Fibroblast of lung (primary cell): Measurements from ENCODE around the gene C1QTNF8. TPM values are rescaled to one million over a fixed set of nuclear protein-coding genes. Genes with fewer than 3 reads are reported as not detected.

ENCODE experiments used
- DNase-seq, 2 donors: peaks; one replicate each; pipeline versions ENCODE4 v3.0.0 to v3.0.0-alpha.2; 2010; ENCODE audit warnings: low read depth in 2 of 2
- H2AFZ ChIP-seq: 2 replicates; pipeline ENCODE4 v1.5.1; 2012; ENCODE audit warnings: low read length, control low read depth, inconsistent platforms
- H3K27ac ChIP-seq: 2 replicates; pipeline ENCODE4 v1.5.1; 2011; ENCODE audit warnings: low read length, control low read depth; ENCODE audit not compliant: insufficient read depth
- H3K27me3 ChIP-seq: 2 replicates; pipeline ENCODE4 v1.5.1; 2011; ENCODE audit warnings: mild to moderate bottlenecking, low read length; ENCODE audit not compliant: control insufficient read depth, insufficient read depth
- H3K36me3 ChIP-seq: 2 replicates; pipeline ENCODE4 v1.5.1; 2011; ENCODE audit warnings: low read length; ENCODE audit not compliant: control insufficient read depth, insufficient read depth
- H3K4me1 ChIP-seq: 2 replicates; pipeline ENCODE4 v1.5.1; 2011; ENCODE audit warnings: low read length; ENCODE audit not compliant: control insufficient read depth, insufficient read depth; ENCODE audit errors: extremely low read depth
- H3K4me2 ChIP-seq: 2 replicates; pipeline ENCODE4 v1.5.1; 2011; ENCODE audit warnings: low read length, control low read depth; ENCODE audit not compliant: insufficient read depth; ENCODE audit errors: extremely low read depth
- H3K4me3 ChIP-seq, 4 experiments: fragments of 200-600 bp in 1 of 4; sonication (generic) in 1 of 4; replicated peaks in 1 of 4; 2 replicates each; pipeline ENCODE4 v1.5.1; 2011 to 2016; ENCODE audit warnings: low read length in 4 of 4, low read depth in 3 of 4, mild to moderate bottlenecking in 3 of 4, control low read depth in 2 of 4, inconsistent platforms in 1 of 4, mixed read lengths in 1 of 4; ENCODE audit not compliant: insufficient read depth in 1 of 4; ENCODE audit errors: control extremely low read depth in 1 of 4
- H3K79me2 ChIP-seq: 2 replicates; pipeline ENCODE4 v1.5.1; 2012; ENCODE audit warnings: mild to moderate bottlenecking, low read length, inconsistent platforms; ENCODE audit not compliant: control insufficient read depth, insufficient read depth
- H3K9ac ChIP-seq: 2 replicates; pipeline ENCODE4 v1.5.1; 2011; ENCODE audit warnings: mild to moderate bottlenecking, low read length, control low read depth; ENCODE audit not compliant: insufficient read depth
- H3K9me3 ChIP-seq: 2 replicates; pipeline ENCODE4 v1.5.1; 2012; ENCODE audit warnings: low read depth, low read length; ENCODE audit not compliant: control insufficient read depth, insufficient read depth
- H4K20me1 ChIP-seq: 2 replicates; pipeline ENCODE4 v1.5.1; 2011; ENCODE audit warnings: low read length; ENCODE audit not compliant: control insufficient read depth, insufficient read depth; ENCODE audit errors: extremely low read depth
- EZH2 ChIP-seq: IDR thresholded peaks from 2 replicates; pipeline ENCODE4 v1.5.1; 2012; ENCODE audit warnings: low read length, control low read depth, mild to moderate bottlenecking; ENCODE audit errors: missing control alignments
- polyA plus RNA-seq, 2 donors: library from polyadenylated mRNA; depleted of rRNA in 1 of 2; stranded (reverse) in 1 of 2; unstranded in 1 of 2; fragments of >200 nt; gene quantifications; 2 replicates each; pipeline ENCODE4 v1.2.1, GENCODE V29; 2011 to 2012; ENCODE audit warnings: missing spikeins in 1 of 2
- total RNA-seq: library from RNA; depleted of rRNA; stranded (reverse); fragments of >200 nt; gene quantifications from 2 replicates; pipeline ENCODE4 v1.2.1, GENCODE V29; 2014
- TF ChIP-seq, protein P1 (sequence below), 2 donors: IDR thresholded peaks in 1 of 2; conservative IDR thresholded peaks in 1 of 2; 1 replicate in 1 of 2; 2 replicates in 1 of 2; pipeline ENCODE4 v1.5.1; 2011 to 2012; ENCODE audit warnings: low read length in 2 of 2, control low read depth in 1 of 2, inconsistent platforms in 1 of 2, low read depth in 1 of 2, mild to moderate bottlenecking in 1 of 2

Gene C1QTNF8
- total and polyA plus RNA-seq, 2 donors (not counting 1 experiment from before 2014, with no cell fraction given): not detected

DNA sequence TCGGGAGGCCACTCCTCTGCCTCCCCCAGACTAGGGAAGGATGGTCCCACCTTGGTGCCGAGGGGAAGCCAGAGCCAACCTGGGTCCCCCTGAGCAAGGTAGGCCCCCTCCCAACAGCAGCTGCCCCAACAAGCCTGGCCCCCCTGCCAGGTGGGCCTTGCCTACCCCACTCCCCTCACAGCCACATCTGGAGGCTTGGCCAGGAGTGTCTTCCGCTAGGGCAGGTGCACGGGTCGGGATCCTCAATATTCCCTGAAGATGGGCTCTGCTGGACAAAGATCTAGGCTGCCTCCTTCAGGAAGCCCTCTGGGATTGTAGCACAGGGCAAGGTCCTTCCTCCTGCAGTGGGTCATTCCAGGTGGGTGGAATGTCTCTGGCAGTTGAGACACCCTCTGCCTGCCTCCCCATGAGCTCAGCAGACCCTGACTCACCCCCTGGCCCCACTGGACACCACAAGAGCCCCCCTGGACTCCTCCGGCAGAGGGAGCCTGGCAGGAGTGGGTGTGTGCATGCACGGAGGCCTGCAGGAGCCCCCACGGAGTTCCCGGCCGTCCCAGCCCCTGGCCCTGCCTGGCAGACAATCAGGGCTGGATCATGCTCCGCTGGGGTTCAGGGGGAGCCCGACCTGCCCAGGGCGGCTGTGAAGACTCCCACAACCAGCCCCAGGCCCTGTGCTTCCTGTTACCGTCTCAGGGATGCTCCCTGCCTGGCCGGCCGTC lies 435 bp downstream of the C1QTNF8 start:
- H3K9me3 ChIP-seq: no peaks in the 10 kb centered on the region
- TF ChIP-seq, protein P1, sequence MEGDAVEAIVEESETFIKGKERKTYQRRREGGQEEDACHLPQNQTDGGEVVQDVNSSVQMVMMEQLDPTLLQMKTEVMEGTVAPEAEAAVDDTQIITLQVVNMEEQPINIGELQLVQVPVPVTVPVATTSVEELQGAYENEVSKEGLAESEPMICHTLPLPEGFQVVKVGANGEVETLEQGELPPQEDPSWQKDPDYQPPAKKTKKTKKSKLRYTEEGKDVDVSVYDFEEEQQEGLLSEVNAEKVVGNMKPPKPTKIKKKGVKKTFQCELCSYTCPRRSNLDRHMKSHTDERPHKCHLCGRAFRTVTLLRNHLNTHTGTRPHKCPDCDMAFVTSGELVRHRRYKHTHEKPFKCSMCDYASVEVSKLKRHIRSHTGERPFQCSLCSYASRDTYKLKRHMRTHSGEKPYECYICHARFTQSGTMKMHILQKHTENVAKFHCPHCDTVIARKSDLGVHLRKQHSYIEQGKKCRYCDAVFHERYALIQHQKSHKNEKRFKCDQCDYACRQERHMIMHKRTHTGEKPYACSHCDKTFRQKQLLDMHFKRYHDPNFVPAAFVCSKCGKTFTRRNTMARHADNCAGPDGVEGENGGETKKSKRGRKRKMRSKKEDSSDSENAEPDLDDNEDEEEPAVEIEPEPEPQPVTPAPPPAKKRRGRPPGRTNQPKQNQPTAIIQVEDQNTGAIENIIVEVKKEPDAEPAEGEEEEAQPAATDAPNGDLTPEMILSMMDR (conservative IDR thresholded peaks at IDR 0.05 in 1 of 2, IDR thresholded peaks at IDR 0.05 in 1 of 2; ENCODE audit: low read depth in 1 of 2, low read length in 2 of 2): no peak
- TF ChIP-seq EZH2: no peak
- H3K4me2 ChIP-seq: no peak overlapping the region
- no peak overlapping the region for H3K9ac ChIP-seq
- no peak overlapping the region for H3K27ac ChIP-seq
- no peak overlapping the region for H3K4me3 ChIP-seq
- H3K79me2 ChIP-seq: no peaks in the 10 kb centered on the region
- no peak overlapping the region for H2AFZ ChIP-seq
- H4K20me1 ChIP-seq: no peaks in the 10 kb centered on the region
- DNase-seq: no peak
- H3K27me3 ChIP-seq: no peaks in the 10 kb centered on the region
- no peaks in the 10 kb centered on the region for H3K4me1 ChIP-seq
- no peaks in the 10 kb centered on the region for H3K36me3 ChIP-seq

DNA sequence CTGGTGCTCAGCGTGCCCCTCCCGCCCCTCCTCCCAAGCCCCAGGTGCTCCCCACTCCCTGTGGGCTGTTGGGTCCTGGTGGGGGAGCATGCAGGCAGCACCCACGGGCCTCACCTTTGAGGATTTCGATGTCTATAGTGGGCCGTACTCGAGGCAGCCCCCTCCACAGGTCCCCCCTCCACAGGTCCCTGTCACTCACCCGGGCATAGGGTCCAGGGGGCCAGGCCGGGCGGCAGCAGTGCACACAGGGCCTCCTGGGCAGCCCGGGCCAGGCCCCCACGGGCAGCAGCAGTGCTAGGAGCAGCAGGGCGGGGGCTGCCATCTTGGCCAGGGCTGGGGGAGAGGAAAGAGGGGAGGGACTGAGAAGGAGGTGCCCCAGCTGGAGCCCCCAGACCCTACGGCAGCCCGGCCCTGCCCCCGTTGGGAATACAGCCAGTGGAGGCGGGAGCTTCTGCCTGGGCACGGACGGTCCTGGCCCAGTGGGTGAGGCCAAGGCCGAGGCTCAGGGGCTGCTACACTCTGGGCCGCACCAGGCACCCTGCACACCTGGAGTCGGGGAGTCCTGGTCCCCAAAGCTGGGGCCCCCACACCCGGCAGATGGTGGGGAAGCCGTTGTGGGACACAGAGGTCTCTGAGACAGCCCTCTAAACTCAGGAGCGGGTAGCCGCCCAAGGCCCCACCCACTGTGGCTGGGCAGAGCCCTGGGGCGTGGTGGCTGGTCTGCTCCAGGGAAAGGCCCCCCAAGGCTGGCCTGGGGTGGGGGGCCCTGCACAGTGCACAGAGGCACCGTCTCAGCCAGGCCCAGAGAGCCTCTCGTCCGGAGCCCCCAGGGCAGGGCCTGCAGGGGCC lies 1.2 kb downstream of the C1QTNF8 start:
- Histone ChIP-seq H3K9me3 (no peaks in the 10 kb centered on the region), H3K4me3 (no peak overlapping the region), H2AFZ (no peak overlapping the region), H4K20me1 (no peaks in the 10 kb centered on the region), H3K27me3 (no peaks in the 10 kb centered on the region), H3K4me2 (no peak overlapping the region), H3K27ac (no peak overlapping the region), H3K4me1 (no peaks in the 10 kb centered on the region), H3K36me3 (no peaks in the 10 kb centered on the region), H3K9ac (no peak overlapping the region), H3K79me2 (no peaks in the 10 kb centered on the region)
- DNase-seq: no peak
- TF ChIP-seq EZH2: no peak
- TF ChIP-seq, protein P1 (conservative IDR thresholded peaks at IDR 0.05 in 1 of 2, IDR thresholded peaks at IDR 0.05 in 1 of 2; ENCODE audit: low read depth in 1 of 2, low read length in 2 of 2): no peak

DNA sequence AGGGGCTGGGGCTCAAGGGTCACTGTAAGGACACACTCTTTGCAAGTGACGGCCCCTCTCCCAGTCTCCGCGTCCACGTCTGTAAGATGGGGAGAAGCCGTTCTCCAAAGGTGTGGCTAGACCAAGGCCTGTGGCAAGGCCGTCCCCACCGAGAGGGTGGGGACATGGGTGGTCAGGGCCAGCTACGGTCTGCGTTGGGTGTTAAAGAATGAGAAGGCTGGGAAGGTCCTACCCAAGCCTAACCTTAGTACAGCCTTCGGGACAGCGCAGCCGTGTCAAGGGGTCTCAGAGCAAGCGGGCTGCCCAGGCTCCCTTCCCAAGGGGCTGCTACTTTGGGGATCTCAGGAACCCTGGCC lies 1.9 kb downstream of the C1QTNF8 start:
- H3K4me3 ChIP-seq: no peak overlapping the region
- no peak for DNase-seq
- no peak overlapping the region for H3K27ac ChIP-seq
- TF ChIP-seq, protein P1 (conservative IDR thresholded peaks at IDR 0.05 in 1 of 2, IDR thresholded peaks at IDR 0.05 in 1 of 2; ENCODE audit: low read depth in 1 of 2, low read length in 2 of 2): no peak
- TF ChIP-seq EZH2: no peak
- no peak overlapping the region for H2AFZ ChIP-seq
- H3K36me3 ChIP-seq: no peaks in the 10 kb centered on the region
- H3K4me1 ChIP-seq: no peaks in the 10 kb centered on the region
- no peaks in the 10 kb centered on the region for H4K20me1 ChIP-seq
- no peak overlapping the region for H3K9ac ChIP-seq
- no peaks in the 10 kb centered on the region for H3K27me3 ChIP-seq
- H3K79me2 ChIP-seq: no peaks in the 10 kb centered on the region
- H3K9me3 ChIP-seq: no peaks in the 10 kb centered on the region
- no peak overlapping the region for H3K4me2 ChIP-seq
